Neural cell (in vitro differentiated cells): Measurements from ENCODE around the gene TBCEL.

Source experiments
- CTCF ChIP-seq: fragments of 450-650 bp; IDR thresholded peaks from 2 replicates; pipeline ENCODE4 v1.5.1; 2014; ENCODE audit warnings: antibody characterized with exemption, mild to moderate bottlenecking, moderate library complexity; ENCODE audit not compliant: poor library complexity, severe bottlenecking
- EP300 ChIP-seq: fragments of 450-650 bp; conservative IDR thresholded peaks from 2 replicates; pipeline ENCODE4 v1.6.1; 2014; ENCODE audit warnings: antibody characterized with exemption, mild to moderate bottlenecking, moderate library complexity; ENCODE audit not compliant: poor library complexity, severe bottlenecking
- EZH2 ChIP-seq: fragments of 200-600, 300-800 bp; shearing (Covaris generic), sonication (generic); IDR thresholded peaks from 2 replicates; pipeline ENCODE4 v1.6.1; 2014; ENCODE audit warnings: antibody characterized with exemption, low read length, borderline replicate concordance, mild to moderate bottlenecking; ENCODE audit not compliant: insufficient read depth, poor library complexity, severe bottlenecking
- POLR2AphosphoS5 ChIP-seq: IDR thresholded peaks from 2 replicates; pipeline ENCODE4 v1.6.1; 2012
- REST ChIP-seq: IDR thresholded peaks from 2 replicates; pipeline ENCODE4 v1.6.1; 2012; ENCODE audit warnings: borderline replicate concordance

- no peak for TF ChIP-seq CTCF
- TF ChIP-seq POLR2AphosphoS5 = no peak
- no peak for TF ChIP-seq EP300
- TF ChIP-seq REST = no peak
- no peak for TF ChIP-seq EZH2
These were observed 85.6 kb downstream of the TBCEL start for GRCh38 chr11:121109471-121109870.
